Stimulated activated naive CD4-positive, alpha-beta T cell treated with Interleukin-2 at 50 U/mL for 16 hours (primary cell): ENCODE measurements around the gene GFPT1.

Experiments used
- DNase-seq: peaks from one replicate; lab custom pipeline; 2025; lab: John Stamatoyannopoulos, UW

Gene GFPT1

DNA sequence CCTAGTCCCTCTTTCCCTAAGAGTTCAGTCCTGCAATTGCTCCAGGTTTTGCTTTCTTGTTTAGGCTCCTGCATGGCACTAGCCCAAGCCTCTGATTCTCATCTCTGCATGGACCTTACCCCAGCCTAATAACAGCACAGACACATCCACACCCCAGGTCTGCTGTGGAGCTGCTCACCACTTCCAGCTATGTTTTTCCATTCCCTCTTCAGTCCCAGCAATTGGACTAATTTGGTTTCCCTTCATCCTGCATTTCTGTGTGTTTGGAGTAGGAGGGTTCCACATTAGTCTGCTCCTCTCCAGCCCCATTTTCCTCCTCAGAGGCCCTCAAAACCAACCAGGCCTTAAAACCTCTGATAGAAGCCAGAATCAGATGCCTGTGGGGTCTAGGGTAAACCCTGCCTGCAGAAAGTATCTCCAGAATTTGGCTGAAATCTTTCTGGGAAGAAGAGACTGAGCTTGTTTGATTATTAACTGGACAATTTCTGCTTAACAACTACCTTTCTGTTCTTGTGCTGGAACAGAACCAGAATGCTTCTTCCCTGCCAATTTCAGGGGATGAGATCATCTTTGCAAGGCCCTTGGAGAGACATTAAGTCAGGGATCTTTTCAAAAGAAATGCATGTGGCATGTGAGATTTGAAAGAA lies 95.9 kb downstream of the GFPT1 start:
- DNase-seq: no peak

DNA sequence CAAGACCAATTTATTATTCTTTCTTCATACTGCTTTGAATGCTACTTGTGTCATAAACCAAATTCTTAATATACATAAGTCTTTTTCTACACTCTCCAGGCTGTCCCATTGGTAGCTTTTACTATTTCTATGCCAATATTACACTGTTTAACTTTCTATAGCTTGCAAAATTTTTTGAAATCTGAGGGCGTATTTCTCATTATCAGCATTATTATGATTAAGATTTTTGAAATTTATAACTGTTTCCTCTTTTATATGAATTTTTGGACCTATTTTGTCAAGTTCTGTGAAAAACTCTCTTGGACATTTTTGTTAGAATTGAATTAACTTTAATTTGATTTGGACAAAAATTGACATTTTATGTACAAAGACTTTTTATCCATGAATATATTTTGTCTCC lies 98.6 kb downstream of the GFPT1 start:
- no peak for DNase-seq

DNA sequence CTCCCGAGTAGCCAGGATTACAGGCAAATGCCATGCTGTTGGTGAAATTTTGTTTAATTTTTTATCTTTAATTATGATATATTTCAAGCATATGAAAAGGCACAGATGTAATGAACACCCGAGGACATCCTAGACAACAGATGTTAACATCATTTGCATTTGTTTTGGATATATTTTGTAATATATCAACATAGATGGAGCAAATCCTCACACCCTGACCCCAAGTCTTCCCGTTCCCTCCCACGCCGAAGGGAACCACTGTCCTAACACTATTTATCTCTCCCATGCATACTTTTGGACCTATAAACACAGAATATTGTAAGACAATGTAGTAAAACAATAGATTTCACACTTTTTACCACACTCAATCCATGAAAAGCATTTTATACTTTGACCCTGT lies 99.5 kb downstream of the GFPT1 start:
- DNase-seq: no peak

DNA sequence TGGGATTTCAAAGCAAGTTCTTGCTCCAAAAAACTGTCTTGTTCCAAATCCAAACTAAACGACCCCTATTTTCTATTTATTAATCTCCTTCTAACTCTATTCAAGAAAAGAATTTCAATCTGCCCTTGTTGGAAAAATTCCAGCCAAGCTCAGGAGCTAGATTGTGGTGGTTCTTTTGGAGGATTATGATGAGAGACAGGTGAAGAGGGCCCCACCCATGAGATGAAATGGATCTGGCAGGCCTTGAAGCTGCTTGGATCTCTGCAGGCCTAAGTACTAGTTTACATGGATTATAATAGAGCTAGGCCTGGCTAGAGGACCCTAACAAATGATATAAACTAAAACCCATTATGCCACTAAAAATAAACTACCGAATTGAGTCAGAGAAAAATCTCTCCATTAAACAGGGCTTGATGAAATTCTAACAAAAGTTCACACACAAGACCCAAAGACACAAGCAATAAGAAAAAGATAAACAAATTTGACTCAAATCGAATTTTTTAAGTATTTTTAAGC lies 101.6 kb downstream of the GFPT1 start:
- no peak for DNase-seq

DNA sequence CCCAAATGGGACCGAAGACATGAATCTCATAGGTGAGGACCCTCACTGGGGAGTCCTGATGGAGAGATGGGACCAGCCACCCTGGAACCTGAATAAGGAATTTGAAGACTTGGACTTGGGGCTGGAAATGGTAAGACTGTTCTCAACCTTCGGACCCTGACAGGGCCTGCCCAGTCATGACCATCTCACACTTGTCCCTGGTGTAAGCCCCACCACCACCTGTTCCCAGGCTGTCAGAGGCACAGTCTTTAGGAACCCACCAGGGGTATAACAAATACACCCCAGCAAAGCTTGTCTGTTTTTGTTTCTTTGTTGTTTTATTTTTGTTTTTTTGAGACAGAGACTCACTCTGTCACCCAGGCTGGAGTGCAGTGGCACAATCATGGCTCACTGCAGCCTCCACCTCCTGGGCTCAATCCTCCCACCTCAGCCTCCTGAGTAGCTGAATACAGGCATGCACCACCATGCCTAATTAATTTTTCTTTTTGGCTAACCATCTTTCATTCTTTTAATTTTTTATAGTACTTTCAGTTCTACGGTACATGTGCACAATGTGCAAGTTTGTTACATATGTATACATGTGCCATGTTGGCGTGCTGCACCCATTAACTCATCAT lies 106.1 kb downstream of the GFPT1 start:
- no peak for DNase-seq

DNA sequence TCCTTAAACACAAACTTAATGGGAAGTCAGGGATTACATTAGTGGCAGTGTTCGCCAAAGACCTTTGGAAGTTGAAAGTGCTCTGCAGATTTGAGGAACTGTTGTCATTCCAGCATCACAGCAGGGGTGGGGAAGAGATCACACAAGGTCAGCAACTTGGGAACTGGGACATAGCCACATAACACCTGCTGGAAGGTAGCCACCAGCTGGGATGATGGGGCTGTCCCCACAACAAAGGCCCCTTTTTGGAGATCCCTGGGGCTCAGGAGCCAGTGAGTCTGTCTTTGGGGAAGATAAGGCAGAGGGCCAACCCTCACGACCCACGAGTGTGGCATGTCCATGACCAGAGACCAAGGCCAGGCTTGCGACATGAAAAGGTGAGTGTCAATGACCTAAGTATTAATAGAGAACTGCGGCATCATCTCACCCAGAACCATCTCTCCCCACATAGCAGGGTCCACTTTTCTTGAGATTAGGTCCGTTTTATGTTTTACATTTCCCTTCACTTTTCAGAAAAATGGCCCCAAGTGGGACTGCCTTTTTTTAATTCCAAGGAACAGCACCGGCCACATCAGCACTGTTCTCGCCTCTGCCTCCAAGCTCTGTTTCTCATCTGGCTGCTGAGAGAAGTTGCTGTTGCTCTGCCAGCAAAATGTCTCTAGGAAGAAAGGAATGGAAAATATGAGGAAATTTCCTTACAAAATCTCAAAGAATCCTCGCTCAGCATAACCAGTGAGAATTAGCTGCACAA lies 106.9 kb downstream of the GFPT1 start:
- no peak for DNase-seq

DNA sequence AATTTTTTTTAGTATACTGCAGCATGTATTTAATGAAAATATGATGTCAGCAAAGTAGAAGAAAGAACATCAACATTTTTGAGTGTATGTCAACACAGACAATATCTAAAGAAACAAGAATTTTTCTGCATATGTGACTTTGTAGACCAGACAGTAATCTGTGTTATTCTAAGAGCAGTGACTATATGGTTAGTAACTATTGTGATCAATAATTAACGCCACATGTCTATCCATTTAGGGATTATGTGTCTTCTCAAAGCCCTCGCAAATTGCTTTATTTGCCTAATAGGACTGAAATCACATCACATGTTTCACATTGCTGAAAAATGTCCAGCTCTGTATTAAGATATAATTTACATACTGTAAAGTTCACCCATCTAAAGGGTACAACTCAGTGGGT lies 107.8 kb downstream of the GFPT1 start:
- DNase-seq: no peak

DNA sequence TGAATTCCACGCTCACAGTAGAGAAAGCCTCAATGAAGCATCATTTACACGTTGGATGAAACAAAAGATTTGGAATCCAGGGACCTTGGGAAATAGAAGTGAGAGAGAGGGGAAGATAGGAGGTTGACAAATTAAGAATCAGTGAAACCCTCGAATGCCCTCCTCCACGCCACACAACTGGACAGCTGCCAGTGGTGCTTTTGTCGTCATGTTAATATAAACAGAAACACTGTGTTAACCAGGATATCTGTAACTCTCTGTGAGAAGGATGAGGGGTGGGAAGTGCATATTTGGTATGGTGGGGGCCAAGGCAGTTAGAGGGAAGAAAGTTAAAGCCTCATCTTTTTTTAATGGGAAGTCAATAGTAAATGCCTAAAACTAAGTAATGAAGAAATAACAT lies 108.7 kb downstream of the GFPT1 start:
- no peak for DNase-seq

DNA sequence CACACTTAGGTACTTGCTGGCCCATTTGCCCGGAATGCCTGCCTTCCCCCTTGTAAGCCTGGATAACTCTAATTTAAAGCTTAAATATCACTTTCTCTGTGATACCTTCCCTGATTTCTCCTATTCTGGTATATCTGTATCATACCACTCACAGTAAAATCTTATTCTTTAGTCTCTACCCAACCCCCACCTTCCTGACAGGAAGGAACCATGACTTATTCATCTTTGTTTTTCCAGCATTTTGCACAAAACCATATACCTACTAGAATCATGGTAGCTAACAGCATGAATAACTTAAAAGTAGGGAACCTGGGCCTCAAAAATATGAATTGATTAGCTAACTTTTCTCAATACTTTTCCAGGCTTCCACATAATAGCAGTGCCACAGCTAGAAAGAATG lies 111.5 kb downstream of the GFPT1 start:
- no peak for DNase-seq

DNA sequence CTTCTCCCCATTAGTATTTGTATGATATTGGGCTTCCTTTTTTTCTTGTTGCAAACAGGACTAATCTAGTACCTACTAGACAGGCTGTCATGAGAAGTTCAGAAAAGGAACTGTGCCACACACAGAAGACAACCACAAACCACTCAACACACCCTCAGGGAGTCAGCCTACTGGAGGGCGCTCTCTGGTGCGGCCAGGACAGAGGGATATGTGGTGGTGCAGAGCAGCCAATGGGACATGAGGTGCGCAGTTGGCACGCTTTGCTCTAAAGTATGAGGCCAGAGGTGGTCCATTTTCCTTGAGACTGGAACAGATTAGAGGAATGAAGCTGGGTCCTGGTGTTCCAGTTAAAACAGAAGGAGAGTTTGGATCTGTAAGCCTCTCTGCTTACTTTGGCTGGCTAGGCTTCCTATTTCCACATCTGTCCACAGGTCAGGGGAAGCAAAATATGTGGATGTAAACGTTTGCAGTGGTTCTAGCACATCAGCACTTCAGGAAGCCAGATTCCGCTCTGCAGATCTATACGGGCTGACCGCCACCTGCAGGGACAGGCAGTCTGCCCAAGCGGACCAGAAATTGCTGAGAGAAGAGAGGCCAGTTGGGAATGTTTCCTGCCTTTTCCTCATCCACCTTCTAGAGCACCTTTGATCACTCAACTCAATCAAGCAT lies 114.1 kb downstream of the GFPT1 start:
- no peak for DNase-seq

DNA sequence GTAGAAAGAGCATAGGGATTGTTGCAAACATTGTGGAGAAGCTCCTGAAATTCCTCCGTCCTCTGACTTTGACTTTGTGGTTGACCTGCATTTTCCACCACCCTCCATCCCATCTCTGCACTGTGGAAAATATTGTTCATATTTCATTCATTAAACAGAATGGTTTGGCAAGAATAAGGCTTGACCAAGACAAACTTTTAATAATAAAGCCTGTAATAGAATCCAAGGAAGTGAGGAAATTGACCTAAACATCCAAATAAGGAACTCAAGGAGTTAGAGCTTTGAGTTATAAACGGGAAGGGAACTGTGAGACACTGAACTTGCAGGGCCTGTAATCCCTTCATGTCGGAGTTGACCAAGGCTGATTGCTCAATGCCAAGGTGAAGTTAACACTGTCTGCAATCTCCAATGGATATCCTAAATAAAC lies 115.2 kb downstream of the GFPT1 start:
- no peak for DNase-seq
